ENCODE measurements around the gene KDM4B. TPM values are rescaled to one million over a fixed set of nuclear protein-coding genes. Genes with fewer than 3 reads are reported as not detected.
A peak's percentile ranks its signal among the peaks of the same experiment; 100 is the strongest.

The KDM4B gene
- total RNA-seq, 4 donors from 2014 or later = 18.4 to 94.7 (median 25.6) TPM

DNA sequence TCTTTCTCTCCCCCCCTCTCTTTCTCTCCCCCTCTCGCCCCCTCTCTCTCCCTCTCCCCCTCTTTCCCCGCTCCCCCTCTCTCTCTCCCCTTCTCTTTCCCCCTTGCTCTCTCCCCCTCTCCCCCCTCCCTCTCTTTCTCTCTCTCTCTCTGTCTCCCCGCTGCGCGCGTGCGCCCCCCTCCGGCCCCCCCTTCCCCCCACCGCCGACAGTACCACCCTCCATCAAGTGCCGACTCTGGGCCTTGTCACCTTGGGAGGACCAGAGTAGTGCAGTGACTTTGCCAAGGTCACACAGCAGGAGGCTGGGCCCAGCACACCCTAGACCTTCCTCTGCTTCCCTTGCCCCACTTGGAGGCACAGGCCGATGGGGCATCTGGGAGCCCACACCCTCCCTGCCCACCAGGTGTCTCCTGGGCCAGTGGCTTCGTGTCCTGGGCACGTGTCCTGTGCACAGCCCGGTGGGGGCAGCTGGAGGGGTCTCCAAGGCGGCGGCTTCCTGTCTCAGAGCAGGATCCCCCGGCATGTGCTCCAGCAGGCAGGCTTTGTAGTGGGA, 121.6 kb downstream of the KDM4B start:
- Histone ChIP-seq H3K36me3 (no peaks in the 10 kb centered on the region), H3K27me3 (no peaks in the 10 kb centered on the region), H3K4me3 (no peak overlapping the region), H3K27ac (peak overlapping the region; percentile 60 to 69), H3K4me1 (peaks cover 5 to 14% of the 10 kb centered on the region in 2 donors), H3K9me3 (no peaks in the 10 kb centered on the region)
- intact Hi-C loops (cut with DNase I; ENCODE audit: low total_unique reads) = no loop called here
- TF ChIP-seq POLR2A (IDR thresholded peaks at IDR 0.05) = no peak
- no peak for TF ChIP-seq CTCF (IDR thresholded peaks at IDR 0.05)
- DNase-seq = no peak

DNA sequence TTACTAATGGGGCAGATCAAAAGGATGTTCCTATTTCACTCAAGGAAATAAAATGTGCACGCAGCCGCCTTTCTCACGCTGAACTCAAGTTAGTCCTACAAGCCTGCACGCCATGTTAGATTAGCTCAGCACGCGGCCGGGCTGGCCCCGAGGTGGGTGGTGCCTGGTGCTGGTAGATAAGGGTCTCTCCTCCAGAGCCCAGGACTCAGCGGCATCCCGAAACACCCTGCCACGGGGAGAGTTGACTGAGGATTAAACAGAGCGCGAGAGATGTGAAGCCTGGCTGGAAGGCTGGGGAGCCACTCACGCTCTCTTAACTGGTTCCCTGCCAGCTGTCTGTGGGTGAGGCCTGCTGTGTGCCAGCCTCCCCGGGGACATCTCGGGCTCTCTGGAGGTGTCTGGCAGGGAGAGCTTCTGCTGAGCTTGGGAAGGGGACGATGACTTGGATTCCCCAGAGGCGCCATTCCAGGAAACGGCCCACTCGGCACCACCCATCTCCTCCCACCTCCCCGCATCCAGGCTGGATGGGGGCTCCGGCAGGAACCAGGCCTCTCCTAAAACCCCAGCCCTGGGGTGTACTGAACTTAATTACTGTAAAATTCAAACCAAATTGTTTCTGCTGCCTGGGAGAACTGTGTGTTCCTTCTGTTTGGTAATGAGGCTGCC, 122.2 kb downstream of the KDM4B start:
- H3K4me3 ChIP-seq = no peak overlapping the region
- H3K36me3 ChIP-seq = no peaks in the 10 kb centered on the region
- H3K4me1 ChIP-seq = peaks cover 5 to 14% of the 10 kb centered on the region in 2 donors
- intact Hi-C loops (cut with DNase I; ENCODE audit: low total_unique reads) = no loop called here
- H3K27me3 ChIP-seq = no peaks in the 10 kb centered on the region
- H3K27ac ChIP-seq = peak overlapping the region; percentile 60 to 69
- no peaks in the 10 kb centered on the region for H3K9me3 ChIP-seq
- DNase-seq = peak; percentile 40 to 57
- TF ChIP-seq POLR2A (IDR thresholded peaks at IDR 0.05) (no peak), CTCF (IDR thresholded peaks at IDR 0.05) (no peak)

- no peaks in the 10 kb centered on the region for H3K9me3 ChIP-seq
- intact Hi-C loops (cut with DNase I; ENCODE audit: low total_unique reads) = no loop called here
- TF ChIP-seq CTCF (IDR thresholded peaks at IDR 0.05) (no peak), POLR2A (IDR thresholded peaks at IDR 0.05) (no peak)
- no peak overlapping the region for H3K4me3 ChIP-seq
- H3K27me3 ChIP-seq = no peaks in the 10 kb centered on the region
- peaks cover 5 to 14% of the 10 kb centered on the region in 2 donors for H3K4me1 ChIP-seq
- peak; percentile 50 to 73 for DNase-seq
- H3K27ac ChIP-seq = peak overlapping the region; percentile 60 to 69
- H3K36me3 ChIP-seq = no peaks in the 10 kb centered on the region
These were observed 123.0 kb downstream of the KDM4B start for GRCh38 chr19:5091684-5092480.

DNA sequence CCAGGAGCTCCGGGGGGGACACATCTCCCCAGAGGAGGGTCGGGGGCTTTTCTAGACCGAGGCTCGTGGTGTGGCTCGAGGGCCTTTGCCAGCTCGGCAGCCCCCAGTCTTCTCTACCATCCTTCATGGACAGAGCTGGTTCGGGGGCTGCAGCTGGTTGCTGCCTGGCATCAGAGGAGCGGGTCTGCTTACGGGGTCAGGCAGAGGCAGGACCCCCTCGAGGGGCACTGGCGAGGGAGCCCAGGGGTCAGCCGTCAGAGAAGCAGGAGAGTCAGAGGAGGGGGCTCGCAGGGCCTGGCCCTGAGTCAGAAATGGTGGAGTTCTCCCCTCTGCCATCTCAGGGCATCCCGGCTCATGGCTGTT, 123.5 kb downstream of the KDM4B start:
- no peaks in the 10 kb centered on the region for H3K27me3 ChIP-seq
- H3K9me3 ChIP-seq = no peaks in the 10 kb centered on the region
- H3K4me3 ChIP-seq = no peak overlapping the region
- TF ChIP-seq CTCF (IDR thresholded peaks at IDR 0.05) (no peak), POLR2A (IDR thresholded peaks at IDR 0.05) (no peak)
- H3K36me3 ChIP-seq = no peaks in the 10 kb centered on the region
- peaks cover 5 to 14% of the 10 kb centered on the region in 2 donors for H3K4me1 ChIP-seq
- DNase-seq = no peak
- H3K27ac ChIP-seq = peak overlapping the region; percentile 60 to 69
- intact Hi-C loops (cut with DNase I; ENCODE audit: low total_unique reads) = no loop called here

Data from uterus (tissue), 4 donors.